Activated CD8-positive, alpha-beta T cell treated with anti-CD3 and anti-CD28 coated beads for 36 hours (primary cell): ENCODE measurements around the gene SLC25A5. TPM values are rescaled to one million over a fixed set of nuclear protein-coding genes. Genes with fewer than 3 reads are reported as not detected.
"Not testable (repeated sequence)": the region's sequence is repeated elsewhere in the genome, so short reads cannot be mapped to it uniquely, and the experiment has no call there.

Experiments
- ATAC-seq: fragments of 200-7000 bp; cut with Tn5 transposase; one replicate; pipeline ENCODE4 v1.10.0; 2021; ENCODE audit warnings: mild to moderate bottlenecking, moderate library complexity
- CTCF ChIA-PET: fragments of 350-600 bp; sonication (Branson Sonifier 250); formaldehyde crosslinking; loops from one replicate; lab custom pipeline; 2021; ENCODE audit warnings: antibody characterized with exemption; lab: Charles Lee
- POLR2A ChIA-PET: fragments of 350-600 bp; sonication (Branson Sonifier 250); formaldehyde crosslinking; loops from one replicate; lab custom pipeline; 2021; ENCODE audit warnings: antibody characterized with exemption; lab: Charles Lee
- DNase-seq: peaks from one replicate; pipeline ENCODE4 v3.0.0-alpha.2; 2020
- H3K27ac Mint-ChIP-seq: one replicate; pipeline ENCODE4 v1.8.0; 2021; ENCODE audit warnings: mild to moderate bottlenecking, mixed read lengths
- H3K27me3 Mint-ChIP-seq: one replicate; pipeline ENCODE4 v1.8.0; 2021; ENCODE audit warnings: mixed read lengths
- H3K36me3 Mint-ChIP-seq: one replicate; pipeline ENCODE4 v1.8.0; 2021; ENCODE audit warnings: low read depth, mixed read lengths
- H3K4me1 Mint-ChIP-seq: one replicate; pipeline ENCODE4 v1.8.0; 2021; ENCODE audit warnings: low read depth, mixed read lengths
- H3K4me3 Mint-ChIP-seq: one replicate; pipeline ENCODE4 v1.8.0; 2021; ENCODE audit warnings: mild to moderate bottlenecking, moderate library complexity, mixed read lengths
- H3K9me3 Mint-ChIP-seq: one replicate; pipeline ENCODE4 v1.8.0; 2021; ENCODE audit warnings: mixed read lengths
- CTCF ChIP-seq: fragments of 200-600 bp; IDR thresholded peaks from one replicate; pipeline ENCODE4 v1.8.0; 2022; ENCODE audit warnings: antibody characterized with exemption, mild to moderate bottlenecking
- intact Hi-C: fragments of 100-400 bp; cut with micrococcal nuclease; formaldehyde crosslinking; loops from one replicate; pipeline ENCODE4 v1.10.0; 2022
- total RNA-seq, 2 experiments: library from RNA; stranded (reverse); gene quantifications; one replicate each; pipeline ENCODE4 v1.2.3, GENCODE V29; 2021

SLC25A5 gene
- total RNA-seq, 2 experiments from 2014 or later = 830 to 839 TPM

- Mint-ChIP-seq H3K4me3 (no peak overlapping the region), H3K9me3 (no peaks in the 10 kb centered on the region), H3K36me3 (no peaks in the 10 kb centered on the region), H3K4me1 (peaks cover 15% of the 10 kb centered on the region), H3K27ac (no peak overlapping the region), H3K27me3 (no peaks in the 10 kb centered on the region)
- ATAC-seq (no peak), DNase-seq (no peak)
- TF ChIP-seq CTCF = no peak
- CTCF ChIA-PET = no interaction called here
- POLR2A ChIA-PET = no interaction called here
- intact Hi-C loops = no loop called here
These were observed 43.2 kb upstream of the SLC25A5 start for GRCh38 chrX:119424999-119425398.

- POLR2A ChIA-PET = interaction anchor here (1.3 kb wide), 1 partner anchor 8 kb away, joined by 3 read pairs; no protein-coding TSS in a partner anchor
- DNase-seq = peak; percentile 18
- CTCF ChIA-PET = no interaction called here
- no peaks in the 10 kb centered on the region for H3K27me3 Mint-ChIP-seq
- H3K4me3 Mint-ChIP-seq = no peak overlapping the region
- H3K4me1 Mint-ChIP-seq = peaks cover 15% of the 10 kb centered on the region
- intact Hi-C loops = no loop called here
- ATAC-seq = peak; percentile 55
- H3K9me3 Mint-ChIP-seq = no peaks in the 10 kb centered on the region
- H3K36me3 Mint-ChIP-seq = no peaks in the 10 kb centered on the region
- TF ChIP-seq CTCF = no peak
- H3K27ac Mint-ChIP-seq = peak overlapping the region; percentile 57
These were observed 41.0 kb upstream of the SLC25A5 start for GRCh38 chrX:119427024-119427794.

GRCh38 chrX:119427795-119428185 is 40.5 kb upstream of the SLC25A5 start:
- peaks cover 15% of the 10 kb centered on the region for H3K4me1 Mint-ChIP-seq
- intact Hi-C loops = no loop called here
- H3K36me3 Mint-ChIP-seq = no peaks in the 10 kb centered on the region
- H3K9me3 Mint-ChIP-seq = no peaks in the 10 kb centered on the region
- DNase-seq = no peak
- no peak overlapping the region for H3K27ac Mint-ChIP-seq
- no peak overlapping the region for H3K4me3 Mint-ChIP-seq
- ChIA-PET CTCF (no interaction called here), POLR2A (no interaction called here)
- no peak for ATAC-seq
- TF ChIP-seq CTCF = no peak
- no peaks in the 10 kb centered on the region for H3K27me3 Mint-ChIP-seq

- peaks cover 3% of the 10 kb centered on the region for H3K36me3 Mint-ChIP-seq
- peaks cover 15% of the 10 kb centered on the region for H3K4me1 Mint-ChIP-seq
- H3K27ac Mint-ChIP-seq = no peak overlapping the region
- no peak for ATAC-seq
- POLR2A ChIA-PET = no interaction called here
- no peaks in the 10 kb centered on the region for H3K9me3 Mint-ChIP-seq
- TF ChIP-seq CTCF = no peak
- no peak for DNase-seq
- intact Hi-C loops = no loop called here
- CTCF ChIA-PET = no interaction called here
- no peaks in the 10 kb centered on the region for H3K27me3 Mint-ChIP-seq
- H3K4me3 Mint-ChIP-seq = no peak overlapping the region
These were observed 38.8 kb upstream of the SLC25A5 start for GRCh38 chrX:119429471-119429870.

- H3K4me3 Mint-ChIP-seq, CTCF ChIA-PET: not testable (repeated sequence)
These were observed 26.9 kb upstream of the SLC25A5 start for GRCh38 chrX:119441295-119441694.

More at GRCh38 chrX:119441295-119441694, 26.9 kb upstream of the SLC25A5 start:
- intact Hi-C loops, ATAC-seq, H3K4me1 Mint-ChIP-seq, H3K9me3 Mint-ChIP-seq, DNase-seq, POLR2A ChIA-PET, H3K27me3 Mint-ChIP-seq, H3K27ac Mint-ChIP-seq, H3K36me3 Mint-ChIP-seq: not testable (repeated sequence)
